GM12864 (cell line): ENCODE measurements around the gene CYTH1.

ENCODE experiments used
- DNase-seq: peaks from one replicate; pipeline ENCODE4 v3.0.0-alpha.2; 2011; ENCODE audit warnings: low read depth
- H3K4me3 ChIP-seq: 2 replicates; pipeline ENCODE4 v1.5.1; 2011; ENCODE audit warnings: mild to moderate bottlenecking, low read depth, low read length, control low read depth
- CTCF ChIP-seq: IDR thresholded peaks from 2 replicates; pipeline ENCODE4 v1.5.1; 2011; ENCODE audit warnings: low read depth, mild to moderate bottlenecking, moderate library complexity, low read length, control low read depth, inconsistent platforms; ENCODE audit errors: missing control alignments

CYTH1 gene

DNA sequence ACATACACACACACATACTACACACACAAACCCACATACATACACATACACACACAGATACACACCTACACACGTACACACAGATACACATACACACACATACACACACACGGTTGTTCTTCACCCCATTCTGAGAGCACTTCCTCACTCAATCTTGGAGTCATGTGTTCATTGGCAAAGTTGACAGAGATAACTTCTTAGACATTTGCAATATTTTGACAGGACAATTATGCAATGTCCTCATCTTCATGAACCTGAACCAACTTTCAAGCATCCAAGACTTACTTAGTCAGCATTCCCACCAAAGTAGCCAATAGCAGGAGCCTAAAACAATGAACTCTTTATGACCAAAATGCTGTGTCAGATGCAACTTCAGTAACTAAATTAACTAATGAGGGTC, 127.7 kb downstream of the CYTH1 start:
- no peak for TF ChIP-seq CTCF
- DNase-seq = no peak
- H3K4me3 ChIP-seq = no peak overlapping the region

- TF ChIP-seq CTCF = no peak
- no peak for DNase-seq
- no peak overlapping the region for H3K4me3 ChIP-seq
Observed at GRCh38 chr17:78653382-78653781, 128.7 kb downstream of the CYTH1 start.

DNA sequence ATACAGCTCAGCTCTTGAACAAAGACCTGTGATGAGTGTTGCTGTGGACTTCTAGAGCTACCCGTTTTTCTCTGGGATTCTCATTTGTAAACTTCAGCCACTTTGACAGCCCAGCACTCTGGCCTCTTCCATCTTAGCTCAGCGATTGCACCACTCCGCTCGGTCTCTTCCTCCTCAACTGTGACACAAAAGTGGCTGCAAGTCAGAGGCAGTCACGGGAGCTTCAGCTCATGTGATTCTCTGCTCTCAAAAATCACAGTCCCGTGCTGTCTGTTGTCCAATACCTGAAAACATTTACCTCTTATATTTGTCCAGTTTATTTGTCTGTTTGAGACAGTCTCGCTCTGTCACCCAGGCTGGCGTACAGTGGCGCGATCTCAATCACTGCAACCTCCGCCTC, 129.2 kb downstream of the CYTH1 start:
- DNase-seq = no peak
- no peak overlapping the region for H3K4me3 ChIP-seq
- no peak for TF ChIP-seq CTCF

DNA sequence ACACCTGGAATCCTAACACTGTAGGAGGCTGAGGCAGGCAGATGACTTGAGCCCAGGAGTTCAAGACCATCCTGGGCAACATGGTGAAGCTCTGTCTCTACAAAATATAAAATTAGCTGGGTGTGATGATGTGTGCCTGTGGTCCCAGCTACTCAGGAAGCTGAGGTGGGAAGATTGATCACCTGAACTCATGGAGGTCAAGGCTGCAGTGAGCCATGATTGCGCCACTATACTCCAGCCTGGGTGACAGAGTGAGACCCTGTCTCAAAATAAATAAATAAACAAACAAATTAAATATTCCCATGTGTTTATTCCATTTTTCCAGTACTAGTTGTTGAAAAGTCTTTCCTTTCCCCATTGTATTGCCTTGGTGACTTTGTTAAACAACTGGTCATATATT, 130.0 kb downstream of the CYTH1 start:
- no peak for DNase-seq
- no peak overlapping the region for H3K4me3 ChIP-seq
- TF ChIP-seq CTCF = no peak

DNA sequence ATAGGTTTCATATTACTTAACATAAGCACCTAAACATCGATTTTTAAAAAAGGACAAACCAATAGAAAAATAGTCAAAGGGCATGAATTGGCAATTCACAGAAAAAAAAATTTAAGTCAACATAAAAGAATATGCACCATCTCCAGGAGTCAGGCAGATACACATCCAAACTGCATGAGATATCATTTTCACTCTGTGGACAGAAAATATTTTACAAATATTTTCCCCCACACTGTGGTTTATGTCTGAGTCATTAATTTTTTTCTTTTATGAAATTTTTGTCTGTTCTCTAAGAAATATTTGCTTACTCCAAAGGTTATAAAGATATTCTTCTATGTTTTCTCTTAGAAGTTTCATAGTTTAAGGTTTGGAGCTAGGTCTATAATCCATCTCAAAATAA, 130.5 kb downstream of the CYTH1 start:
- H3K4me3 ChIP-seq = no peak overlapping the region
- no peak for TF ChIP-seq CTCF
- DNase-seq = no peak

- H3K4me3 ChIP-seq = no peak overlapping the region
- no peak for DNase-seq
- TF ChIP-seq CTCF = no peak
Observed at GRCh38 chr17:78650093-78650715, 131.9 kb downstream of the CYTH1 start.

DNA sequence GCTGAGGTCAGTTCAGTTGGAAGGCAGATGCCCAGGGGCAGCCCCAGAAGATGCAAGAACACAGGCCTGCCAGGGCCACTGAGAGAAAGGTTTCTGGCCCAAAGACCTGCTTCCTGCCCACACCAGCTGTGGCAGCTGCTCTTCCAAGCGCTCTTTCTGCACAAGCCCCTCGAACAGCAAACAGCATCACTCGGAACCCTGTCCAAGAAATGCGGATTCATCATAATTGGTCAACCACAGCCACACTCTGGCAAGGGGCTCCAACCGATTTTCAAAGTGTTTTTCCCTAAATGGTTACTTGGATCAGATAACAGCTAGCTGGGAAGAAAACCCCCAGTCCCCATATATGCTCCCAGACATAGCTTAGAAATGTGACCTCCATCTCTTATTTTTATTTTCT, 133.8 kb downstream of the CYTH1 start:
- no peak for TF ChIP-seq CTCF
- DNase-seq = no peak
- H3K4me3 ChIP-seq = no peak overlapping the region
